DND-41 (cell line): Measurements from ENCODE around the gene TF.

Experiments used
- EZH2 ChIP-seq: IDR thresholded peaks from 3 replicates; pipeline ENCODE4 v1.6.1; 2012; ENCODE audit warnings: borderline replicate concordance, low read depth, mild to moderate bottlenecking, moderate library complexity, low read length, inconsistent platforms; ENCODE audit not compliant: severe bottlenecking
- TF ChIP-seq, protein P1 (sequence below): IDR thresholded peaks from 2 replicates; pipeline ENCODE4 v1.5.1; 2012; ENCODE audit warnings: borderline replicate concordance, low read length, moderate library complexity, mild to moderate bottlenecking; ENCODE audit not compliant: poor library complexity, severe bottlenecking; ENCODE audit errors: extremely low read depth

DNA sequence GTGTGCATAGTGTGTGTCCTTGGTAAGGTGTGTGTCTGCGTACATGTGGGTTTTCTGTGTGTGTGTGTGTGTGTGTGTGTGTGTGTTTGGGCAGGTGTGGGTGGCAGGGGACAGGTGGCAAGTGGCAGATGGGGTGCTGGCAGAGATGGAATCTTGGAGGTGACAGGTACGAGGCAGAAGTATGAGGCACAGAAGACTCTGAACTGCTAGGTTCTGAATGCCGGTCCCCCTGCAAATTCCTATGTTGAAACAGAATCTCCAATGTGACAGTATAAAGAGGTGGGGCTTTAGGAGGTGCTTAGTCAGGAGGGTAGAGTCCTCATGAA is 89.2 kb downstream of the TF start:
- TF ChIP-seq EZH2 = no peak
- TF ChIP-seq, protein P1, sequence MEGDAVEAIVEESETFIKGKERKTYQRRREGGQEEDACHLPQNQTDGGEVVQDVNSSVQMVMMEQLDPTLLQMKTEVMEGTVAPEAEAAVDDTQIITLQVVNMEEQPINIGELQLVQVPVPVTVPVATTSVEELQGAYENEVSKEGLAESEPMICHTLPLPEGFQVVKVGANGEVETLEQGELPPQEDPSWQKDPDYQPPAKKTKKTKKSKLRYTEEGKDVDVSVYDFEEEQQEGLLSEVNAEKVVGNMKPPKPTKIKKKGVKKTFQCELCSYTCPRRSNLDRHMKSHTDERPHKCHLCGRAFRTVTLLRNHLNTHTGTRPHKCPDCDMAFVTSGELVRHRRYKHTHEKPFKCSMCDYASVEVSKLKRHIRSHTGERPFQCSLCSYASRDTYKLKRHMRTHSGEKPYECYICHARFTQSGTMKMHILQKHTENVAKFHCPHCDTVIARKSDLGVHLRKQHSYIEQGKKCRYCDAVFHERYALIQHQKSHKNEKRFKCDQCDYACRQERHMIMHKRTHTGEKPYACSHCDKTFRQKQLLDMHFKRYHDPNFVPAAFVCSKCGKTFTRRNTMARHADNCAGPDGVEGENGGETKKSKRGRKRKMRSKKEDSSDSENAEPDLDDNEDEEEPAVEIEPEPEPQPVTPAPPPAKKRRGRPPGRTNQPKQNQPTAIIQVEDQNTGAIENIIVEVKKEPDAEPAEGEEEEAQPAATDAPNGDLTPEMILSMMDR = no peak
